HCT116 (cell line): Measurements from ENCODE around the gene POU3F2. TPM values are rescaled to one million over a fixed set of nuclear protein-coding genes. Genes with fewer than 3 reads are reported as not detected.

ENCODE experiments used
- ATAC-seq: fragments of 200-7000 bp; cut with Tn5 transposase; 2 replicates; pipeline ENCODE4 v1.9.1; 2020; ENCODE audit warnings: mild to moderate bottlenecking, moderate library complexity
- BruUV-seq: library from RNA; stranded (reverse); fragments of 400-500 nt; replicated peaks from 2 replicates; lab custom pipeline; 2021; lab: Mats Ljungman, UMichigan
- CTCF ChIA-PET: fragments of 300-600 bp; sonication (Branson Sonifier 250); formaldehyde crosslinking; loops from one replicate; lab custom pipeline; 2021; ENCODE audit warnings: antibody characterized with exemption; lab: Charles Lee
- POLR2A ChIA-PET: fragments of 300-600, 350-600 bp; sonication (Branson Sonifier 250); formaldehyde crosslinking; loops from one replicate; lab custom pipeline; 2021; ENCODE audit warnings: antibody characterized with exemption; lab: Charles Lee
- RAD21 ChIA-PET, 2 experiments: fragments of 300-600 bp; sonication (Branson Sonifier 250); formaldehyde crosslinking; loops; one replicate each; lab custom pipeline; 2023; ENCODE audit warnings: low total read pairs in 2 of 2; ENCODE audit not compliant: uncharacterized antibody in 2 of 2, unreplicated experiment in 2 of 2, low non-redundant PET in 1 of 2; lab: Charles Lee
- DNase-seq: peaks from one replicate; pipeline ENCODE4 v3.0.0-alpha.2; 2010; ENCODE audit warnings: low read depth, low spot score
- H2AFZ ChIP-seq: fragments of 200-600 bp; shearing (Covaris generic), sonication (generic); 2 replicates; pipeline ENCODE4 v1.6.1; 2017; ENCODE audit warnings: low read depth, mixed run types, mixed read lengths, antibody characterized with exemption, low read length; ENCODE audit not compliant: poor library complexity, severe bottlenecking
- H3K27ac ChIP-seq: 2 replicates; pipeline ENCODE4 v1.5.1; 2012; ENCODE audit warnings: low read depth, low read length
- H3K27me3 ChIP-seq: fragments of 200-600 bp; sonication (generic); 2 replicates; pipeline ENCODE4 v1.6.1; 2016; ENCODE audit warnings: mixed run types, low read length, mixed read lengths; ENCODE audit not compliant: insufficient read depth
- H3K36me3 ChIP-seq, 2 experiments: fragments of 200-500 bp in 1 of 2; fragments of 200-600 bp in 1 of 2; sonication (Bioruptor generic) in 1 of 2; sonication (generic) in 1 of 2; 2 replicates each; pipeline versions ENCODE4 v1.5.1 to v1.6.1; 2014 to 2016; ENCODE audit warnings: low read length in 2 of 2, inconsistent platforms in 1 of 2, mixed read lengths in 1 of 2, mixed run types in 1 of 2; ENCODE audit not compliant: insufficient read depth in 2 of 2, control insufficient read depth in 1 of 2
- H3K4me1 ChIP-seq, 2 experiments: fragments of 200-600 bp in 1 of 2; sonication (generic) in 1 of 2; 2 replicates each; pipeline versions ENCODE4 v1.5.1 to v1.6.1; 2012 to 2017; ENCODE audit warnings: low read length in 2 of 2, inconsistent platforms in 1 of 2, mild to moderate bottlenecking in 1 of 2, mixed read lengths in 1 of 2, mixed run types in 1 of 2, moderate library complexity in 1 of 2; ENCODE audit not compliant: insufficient read depth in 2 of 2, control insufficient read depth in 1 of 2
- H3K4me2 ChIP-seq: fragments of 200-600 bp; sonication (generic); 2 replicates; pipeline ENCODE4 v1.6.1; 2017; ENCODE audit warnings: mixed run types, low read length, mixed read lengths
- H3K4me3 ChIP-seq, 2 experiments: fragments of 200-600 bp in 1 of 2; sonication (generic) in 1 of 2; replicated peaks in 1 of 2; 2 replicates each; pipeline ENCODE4 v1.5.1; 2011 to 2016; ENCODE audit warnings: low read length in 2 of 2, control low read depth in 1 of 2, low read depth in 1 of 2, mild to moderate bottlenecking in 1 of 2, mixed read lengths in 1 of 2, mixed run types in 1 of 2
- H3K79me2 ChIP-seq: fragments of 200-600 bp; sonication (generic); 2 replicates; pipeline ENCODE4 v1.6.1; 2017; ENCODE audit warnings: mild to moderate bottlenecking, mixed run types, low read length, moderate library complexity, mixed read lengths; ENCODE audit not compliant: insufficient read depth
- H3K9ac ChIP-seq: fragments of 200-600 bp; sonication (generic); 2 replicates; pipeline ENCODE4 v1.6.1; 2016; ENCODE audit warnings: low read length, mixed read lengths
- H3K9me2 ChIP-seq: fragments of 200-600 bp; sonication (generic), shearing (Covaris generic); 2 replicates; pipeline ENCODE4 v1.6.1; 2017; ENCODE audit warnings: mixed run types, mild to moderate bottlenecking, moderate library complexity; ENCODE audit not compliant: insufficient read depth
- H3K9me3 ChIP-seq, 2 experiments: fragments of 200-500 bp in 1 of 2; fragments of 200-600 bp in 1 of 2; sonication (Bioruptor generic) in 1 of 2; sonication (generic) in 1 of 2; 2 replicates each; pipeline ENCODE4 v1.6.1; 2014 to 2017; ENCODE audit warnings: low read length in 2 of 2, mixed read lengths in 2 of 2, inconsistent platforms in 1 of 2, low read depth in 1 of 2, mild to moderate bottlenecking in 1 of 2, mixed run types in 1 of 2, moderate library complexity in 1 of 2; ENCODE audit not compliant: control insufficient read depth in 1 of 2, insufficient read depth in 1 of 2
- H4K20me1 ChIP-seq: fragments of 200-600 bp; sonication (generic), shearing (Covaris generic); 2 replicates; pipeline ENCODE4 v1.6.1; 2017; ENCODE audit warnings: mixed run types, mild to moderate bottlenecking, moderate library complexity; ENCODE audit not compliant: insufficient read depth
- CEBPB ChIP-seq: IDR thresholded peaks from 2 replicates; pipeline ENCODE4 v1.6.1; 2012; ENCODE audit warnings: low read depth
- EGR1 ChIP-seq: IDR thresholded peaks from 2 replicates; pipeline ENCODE4 v1.6.1; 2012; ENCODE audit warnings: low read depth
- ELF1 ChIP-seq: IDR thresholded peaks from 2 replicates; pipeline ENCODE4 v1.6.1; 2012; ENCODE audit warnings: low read depth, borderline replicate concordance
- EZH2phosphoT487 ChIP-seq: fragments of 200-600 bp; IDR thresholded peaks from 2 replicates; pipeline ENCODE4 v1.6.1; 2018; ENCODE audit warnings: antibody characterized with exemption, borderline replicate concordance
- POLR2A ChIP-seq: IDR thresholded peaks from 2 replicates; pipeline ENCODE4 v1.7.0; 2011; ENCODE audit warnings: borderline replicate concordance; ENCODE audit not compliant: insufficient read depth, insufficient read length; ENCODE audit errors: extremely low read depth
- POLR2AphosphoS5 ChIP-seq: IDR thresholded peaks from 2 replicates; pipeline ENCODE4 v1.6.1; 2011; ENCODE audit warnings: mild to moderate bottlenecking, low read depth, low read length, moderate library complexity
- TCF7L2 ChIP-seq: IDR thresholded peaks from 2 replicates; pipeline ENCODE4 v1.7.0; 2011; ENCODE audit warnings: borderline replicate concordance, inconsistent platforms; ENCODE audit not compliant: insufficient read depth, insufficient read length; ENCODE audit errors: extremely low read depth
- intact Hi-C: fragments of 100-400 bp; cut with micrococcal nuclease; formaldehyde crosslinking; loops from 2 replicates; pipeline ENCODE4 v1.10.0; 2022
- total RNA-seq: library from RNA; stranded (reverse); gene quantifications from one replicate; pipeline ENCODE4 v1.2.1, GENCODE V29; 2021; ENCODE audit not compliant: unreplicated experiment
- TF ChIP-seq, protein P1 (sequence below): IDR thresholded peaks from 2 replicates; pipeline ENCODE4 v1.6.1; 2012
- TF ChIP-seq, protein P2 (sequence below): IDR thresholded peaks from 2 replicates; pipeline ENCODE4 v1.6.1; 2012
- TF ChIP-seq, protein P3 (sequence below), 3 experiments: fragments of 200-600 bp in 1 of 3; sonication (generic) in 1 of 3; IDR thresholded peaks in 2 of 3; conservative IDR thresholded peaks in 1 of 3; 2 replicates each; pipeline ENCODE4 v1.5.1; 2012 to 2017; ENCODE audit warnings: low read depth in 2 of 3, low read length in 2 of 3, antibody characterized with exemption in 1 of 3, borderline replicate concordance in 1 of 3, control low read depth in 1 of 3, mild to moderate bottlenecking in 1 of 3, mixed read lengths in 1 of 3, mixed run types in 1 of 3, moderate library complexity in 1 of 3; ENCODE audit not compliant: insufficient read depth in 1 of 3

Gene POU3F2
- total RNA-seq, 1 experiment from 2014 or later: not detected

DNA sequence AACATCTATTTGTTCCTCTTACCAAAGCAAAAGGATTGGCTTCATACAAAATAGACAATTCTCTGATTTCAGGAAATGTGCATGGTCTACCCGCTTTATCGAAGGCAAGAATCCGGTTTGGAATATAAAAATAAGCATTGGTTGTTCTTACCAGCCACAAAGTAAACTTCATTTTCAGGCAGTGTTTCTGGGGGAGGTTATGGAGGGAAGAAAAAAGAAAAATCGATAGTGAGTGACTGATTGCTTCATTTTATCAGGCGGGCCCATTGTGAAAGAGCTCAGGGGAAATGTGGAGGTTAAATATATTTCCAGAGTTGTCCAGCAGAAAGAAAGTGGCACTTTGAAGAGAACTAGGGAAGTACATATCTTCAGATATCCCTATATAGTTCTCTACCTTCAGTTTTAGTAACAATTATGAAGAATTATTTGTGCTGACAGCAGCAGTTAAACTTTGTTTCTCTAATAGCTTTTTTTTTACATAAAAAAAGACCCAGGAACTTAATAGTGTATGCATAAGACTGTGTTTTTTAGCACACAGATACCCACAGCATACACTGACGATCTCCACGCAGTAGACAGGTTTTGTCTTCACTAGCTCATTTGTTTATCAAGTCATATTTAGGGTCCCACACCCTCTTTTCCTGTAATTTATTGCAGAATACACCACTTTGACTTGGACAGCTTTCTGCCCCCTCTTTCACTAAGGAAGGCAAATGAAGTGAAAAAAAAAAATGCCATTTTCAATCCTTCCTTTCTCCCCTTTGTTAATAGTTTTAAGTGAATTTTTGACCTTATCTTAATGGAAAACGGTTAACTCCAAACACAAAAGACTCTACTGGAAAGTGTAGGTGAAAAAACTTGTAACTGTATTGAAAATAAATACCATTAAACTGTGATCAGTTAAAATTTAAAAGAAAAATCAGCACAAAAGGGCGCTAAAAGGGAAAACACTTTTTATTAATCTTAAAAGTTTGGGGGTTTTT lies 2.9 kb downstream of the POU3F2 start:
- no peak overlapping the region for H3K4me3 ChIP-seq
- H3K36me3 ChIP-seq: no peaks in the 10 kb centered on the region
- intact Hi-C loops: no loop called here
- H3K27ac ChIP-seq: no peak overlapping the region
- ChIA-PET POLR2A (no interaction called here), CTCF (interaction anchor here (1.1 kb wide), 1 partner anchor 68 kb away, joined by 3 read pairs; no protein-coding TSS in a partner anchor), RAD21 (no interaction called here)
- H3K9me3 ChIP-seq: no peaks in the 10 kb centered on the region
- no peaks in the 10 kb centered on the region for H3K9me2 ChIP-seq
- H3K4me2 ChIP-seq: no peak overlapping the region
- BruUV-seq: no TSS peak
- TF ChIP-seq EZH2phosphoT487 (no peak), EGR1 (no peak), TCF7L2 (no peak), POLR2A (no peak), CEBPB (no peak), ELF1 (no peak), POLR2AphosphoS5 (no peak)
- TF ChIP-seq, protein P1, sequence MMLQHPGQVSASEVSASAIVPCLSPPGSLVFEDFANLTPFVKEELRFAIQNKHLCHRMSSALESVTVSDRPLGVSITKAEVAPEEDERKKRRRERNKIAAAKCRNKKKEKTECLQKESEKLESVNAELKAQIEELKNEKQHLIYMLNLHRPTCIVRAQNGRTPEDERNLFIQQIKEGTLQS: no peak
- TF ChIP-seq, protein P2, sequence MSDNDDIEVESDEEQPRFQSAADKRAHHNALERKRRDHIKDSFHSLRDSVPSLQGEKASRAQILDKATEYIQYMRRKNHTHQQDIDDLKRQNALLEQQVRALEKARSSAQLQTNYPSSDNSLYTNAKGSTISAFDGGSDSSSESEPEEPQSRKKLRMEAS: no peak
- TF ChIP-seq, protein P3, sequence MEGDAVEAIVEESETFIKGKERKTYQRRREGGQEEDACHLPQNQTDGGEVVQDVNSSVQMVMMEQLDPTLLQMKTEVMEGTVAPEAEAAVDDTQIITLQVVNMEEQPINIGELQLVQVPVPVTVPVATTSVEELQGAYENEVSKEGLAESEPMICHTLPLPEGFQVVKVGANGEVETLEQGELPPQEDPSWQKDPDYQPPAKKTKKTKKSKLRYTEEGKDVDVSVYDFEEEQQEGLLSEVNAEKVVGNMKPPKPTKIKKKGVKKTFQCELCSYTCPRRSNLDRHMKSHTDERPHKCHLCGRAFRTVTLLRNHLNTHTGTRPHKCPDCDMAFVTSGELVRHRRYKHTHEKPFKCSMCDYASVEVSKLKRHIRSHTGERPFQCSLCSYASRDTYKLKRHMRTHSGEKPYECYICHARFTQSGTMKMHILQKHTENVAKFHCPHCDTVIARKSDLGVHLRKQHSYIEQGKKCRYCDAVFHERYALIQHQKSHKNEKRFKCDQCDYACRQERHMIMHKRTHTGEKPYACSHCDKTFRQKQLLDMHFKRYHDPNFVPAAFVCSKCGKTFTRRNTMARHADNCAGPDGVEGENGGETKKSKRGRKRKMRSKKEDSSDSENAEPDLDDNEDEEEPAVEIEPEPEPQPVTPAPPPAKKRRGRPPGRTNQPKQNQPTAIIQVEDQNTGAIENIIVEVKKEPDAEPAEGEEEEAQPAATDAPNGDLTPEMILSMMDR (IDR thresholded peaks at IDR 0.05 in 2 of 3, conservative IDR thresholded peaks at IDR 0.05 in 1 of 3; ENCODE audit: borderline replicate concordance in 1 of 3, insufficient read depth in 1 of 3, low read depth in 2 of 3, low read length in 2 of 3): no peak
- peaks cover 18% of the 10 kb centered on the region; the same call in 1 of the 2 replicates for H3K27me3 ChIP-seq
- ATAC-seq (no peak), DNase-seq (no peak)
- H2AFZ ChIP-seq: no peak overlapping the region
- H3K4me1 ChIP-seq: no peaks in the 10 kb centered on the region
- no peak overlapping the region for H3K9ac ChIP-seq
- H4K20me1 ChIP-seq: no peaks in the 10 kb centered on the region
- H3K79me2 ChIP-seq: no peaks in the 10 kb centered on the region
